Measurements from ENCODE around the gene LRRC46. TPM values are rescaled to one million over a fixed set of nuclear protein-coding genes. Genes with fewer than 3 reads are reported as not detected.

The LRRC46 gene
- total RNA-seq, 4 donors from 2014 or later, result 0.14 to 1.5 (median 0.76) TPM

- TF ChIP-seq, protein P1, sequence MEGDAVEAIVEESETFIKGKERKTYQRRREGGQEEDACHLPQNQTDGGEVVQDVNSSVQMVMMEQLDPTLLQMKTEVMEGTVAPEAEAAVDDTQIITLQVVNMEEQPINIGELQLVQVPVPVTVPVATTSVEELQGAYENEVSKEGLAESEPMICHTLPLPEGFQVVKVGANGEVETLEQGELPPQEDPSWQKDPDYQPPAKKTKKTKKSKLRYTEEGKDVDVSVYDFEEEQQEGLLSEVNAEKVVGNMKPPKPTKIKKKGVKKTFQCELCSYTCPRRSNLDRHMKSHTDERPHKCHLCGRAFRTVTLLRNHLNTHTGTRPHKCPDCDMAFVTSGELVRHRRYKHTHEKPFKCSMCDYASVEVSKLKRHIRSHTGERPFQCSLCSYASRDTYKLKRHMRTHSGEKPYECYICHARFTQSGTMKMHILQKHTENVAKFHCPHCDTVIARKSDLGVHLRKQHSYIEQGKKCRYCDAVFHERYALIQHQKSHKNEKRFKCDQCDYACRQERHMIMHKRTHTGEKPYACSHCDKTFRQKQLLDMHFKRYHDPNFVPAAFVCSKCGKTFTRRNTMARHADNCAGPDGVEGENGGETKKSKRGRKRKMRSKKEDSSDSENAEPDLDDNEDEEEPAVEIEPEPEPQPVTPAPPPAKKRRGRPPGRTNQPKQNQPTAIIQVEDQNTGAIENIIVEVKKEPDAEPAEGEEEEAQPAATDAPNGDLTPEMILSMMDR (IDR thresholded peaks at IDR 0.05), result no peak
- TF ChIP-seq POLR2A (IDR thresholded peaks at IDR 0.05), result no peak
- intact Hi-C loops (cut with DNase I; ENCODE audit: low total_unique reads), result no loop called here
- Histone ChIP-seq H3K36me3 (no peaks in the 10 kb centered on the region), H3K27me3 (peaks cover 0 to 9% of the 10 kb centered on the region in 2 donors), H3K27ac (no peak overlapping the region), H3K4me1 (peaks cover 0 to 8% of the 10 kb centered on the region in 2 donors), H3K4me3 (no peak overlapping the region), H3K9me3 (no peaks in the 10 kb centered on the region)
- DNase-seq, result no peak
Observed at GRCh38 chr17:47872651-47873161, 41.2 kb downstream of the LRRC46 start.

DNA sequence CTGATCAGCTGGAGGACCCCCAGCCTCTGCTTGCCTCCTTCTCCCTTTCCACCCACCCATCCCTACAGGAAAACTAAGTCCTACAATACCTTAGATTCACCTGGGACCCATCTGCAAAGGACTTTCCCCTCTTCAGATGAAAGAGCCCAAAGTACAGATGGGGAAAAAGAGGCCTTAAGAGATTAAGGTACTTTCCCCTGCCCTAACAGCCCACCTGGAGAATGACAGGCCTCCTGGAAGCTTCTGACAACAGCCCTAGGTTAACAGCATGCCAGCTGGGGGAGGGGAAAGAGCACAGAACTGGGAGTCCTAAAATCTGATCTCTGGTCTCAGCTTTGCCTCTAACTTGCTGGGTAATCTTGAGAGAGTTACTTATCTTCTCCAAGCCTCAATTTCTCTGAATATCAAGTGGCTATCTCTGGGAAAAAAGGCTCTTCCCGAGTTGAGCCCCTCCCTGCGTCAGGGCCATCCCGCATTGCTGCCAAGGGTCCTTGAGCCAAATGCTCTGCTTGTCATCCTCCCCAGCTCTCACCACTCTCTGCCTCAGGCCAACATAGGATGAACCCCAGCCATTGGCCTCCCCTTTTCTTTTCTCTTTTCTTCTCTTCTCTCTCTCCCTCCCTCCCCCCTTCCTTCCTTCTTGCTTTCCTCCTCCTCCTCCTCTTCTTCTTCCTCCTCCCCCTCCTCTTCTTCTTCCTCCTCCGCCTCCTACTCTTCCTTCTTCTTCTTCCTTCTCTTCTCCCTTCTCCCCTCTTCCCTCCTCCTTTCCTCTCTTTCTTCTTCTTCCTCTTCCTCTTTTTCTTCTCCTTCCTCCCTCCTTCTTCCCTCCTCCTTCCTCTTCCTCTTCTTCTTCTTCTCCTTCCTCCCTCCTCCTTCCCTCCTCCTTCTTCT is 42.0 kb downstream of the LRRC46 start:
- no peak for TF ChIP-seq POLR2A (IDR thresholded peaks at IDR 0.05)
- TF ChIP-seq, protein P1 (IDR thresholded peaks at IDR 0.05), result no peak
- Histone ChIP-seq H3K4me1 (peaks cover 0 to 8% of the 10 kb centered on the region in 2 donors), H3K27ac (no peak overlapping the region), H3K36me3 (no peaks in the 10 kb centered on the region), H3K4me3 (no peak overlapping the region), H3K9me3 (no peaks in the 10 kb centered on the region), H3K27me3 (peaks cover 0 to 9% of the 10 kb centered on the region in 2 donors)
- intact Hi-C loops (cut with DNase I; ENCODE audit: low total_unique reads), result no loop called here
- DNase-seq, result no peak

- TF ChIP-seq, protein P1 (IDR thresholded peaks at IDR 0.05), result no peak
- no peak for TF ChIP-seq POLR2A (IDR thresholded peaks at IDR 0.05)
- H3K36me3 ChIP-seq, result no peaks in the 10 kb centered on the region
- peaks cover 0 to 8% of the 10 kb centered on the region in 2 donors for H3K4me1 ChIP-seq
- DNase-seq, result no peak
- no peaks in the 10 kb centered on the region for H3K9me3 ChIP-seq
- no peak overlapping the region for H3K4me3 ChIP-seq
- intact Hi-C loops (cut with DNase I; ENCODE audit: low total_unique reads), result no loop called here
- no peak overlapping the region for H3K27ac ChIP-seq
- peaks cover 0 to 9% of the 10 kb centered on the region in 2 donors for H3K27me3 ChIP-seq
Observed at GRCh38 chr17:47875011-47875985, 43.8 kb downstream of the LRRC46 start.

- intact Hi-C loops (cut with DNase I; ENCODE audit: low total_unique reads), result no loop called here
- Histone ChIP-seq H3K27me3 (peaks cover 0 to 6% of the 10 kb centered on the region in 2 donors), H3K4me3 (no peak overlapping the region), H3K4me1 (peaks cover 0 to 4% of the 10 kb centered on the region in 2 donors), H3K27ac (no peak overlapping the region), H3K36me3 (no peaks in the 10 kb centered on the region), H3K9me3 (no peaks in the 10 kb centered on the region)
- no peak for TF ChIP-seq POLR2A (IDR thresholded peaks at IDR 0.05)
- TF ChIP-seq, protein P1 (IDR thresholded peaks at IDR 0.05), result no peak
- no peak for DNase-seq
Observed at GRCh38 chr17:47877368-47878034, 46.0 kb downstream of the LRRC46 start.

Data from uterus (tissue), 4 donors.